Islet of Langerhans (tissue), 1 donor: ENCODE results near the gene MARK1.
A peak's percentile ranks its signal among the peaks of the same experiment; 100 is the strongest.

ENCODE experiments used
- FAIRE-seq: peaks from one replicate; lab custom pipeline; 2011; peaks lifted over from hg19 to GRCh38; lab: Jason Lieb, UNC

MARK1 gene

GRCh38 chr1:220527908-220528678, at the start of gene MARK1:
Gene MARK1, plus strand, starts transcription at chr1:220528136. Its CDS starts 687 bp downstream, at chr1:220528823.
- FAIRE-seq = no peak

GRCh38 chr1:220483700-220484099, 44.2 kb upstream of the MARK1 start:
- FAIRE-seq = no peak

GRCh38 chr1:220484135-220484534, 43.8 kb upstream of the MARK1 start:
- FAIRE-seq = no peak

- FAIRE-seq = no peak
These were observed 42.8 kb upstream of the MARK1 start for GRCh38 chr1:220485131-220485530.

- FAIRE-seq = no peak
These were observed 42.1 kb upstream of the MARK1 start for GRCh38 chr1:220485791-220486190.

GRCh38 chr1:220487297-220487820, 40.6 kb upstream of the MARK1 start:
- FAIRE-seq = peak; percentile 99

GRCh38 chr1:220491891-220492290, 36.0 kb upstream of the MARK1 start:
- FAIRE-seq = no peak

- FAIRE-seq = no peak
These were observed 30.6 kb upstream of the MARK1 start for GRCh38 chr1:220497220-220497947.

GRCh38 chr1:220498188-220498587, 29.7 kb upstream of the MARK1 start:
- FAIRE-seq = peak; percentile 81

- no peak for FAIRE-seq
These were observed 27.6 kb upstream of the MARK1 start for GRCh38 chr1:220500372-220500771.

- FAIRE-seq = no peak
These were observed 23.6 kb upstream of the MARK1 start for GRCh38 chr1:220504329-220504728.

- FAIRE-seq = no peak
These were observed 20.9 kb upstream of the MARK1 start for GRCh38 chr1:220507085-220507484.

GRCh38 chr1:220511179-220511578, 16.8 kb upstream of the MARK1 start:
- FAIRE-seq = no peak

- FAIRE-seq = no peak
These were observed 16.2 kb upstream of the MARK1 start for GRCh38 chr1:220511785-220512184.

GRCh38 chr1:220513834-220514233, 14.1 kb upstream of the MARK1 start:
- FAIRE-seq = no peak

GRCh38 chr1:220514256-220514655, 13.7 kb upstream of the MARK1 start:
- FAIRE-seq = no peak

GRCh38 chr1:220516014-220516721, 11.8 kb upstream of the MARK1 start:
- FAIRE-seq = no peak

- FAIRE-seq = no peak
These were observed 11.3 kb upstream of the MARK1 start for GRCh38 chr1:220516722-220517042.

GRCh38 chr1:220521778-220522177, 6.2 kb upstream of the MARK1 start:
- FAIRE-seq = no peak

GRCh38 chr1:220526294-220526693, 1.6 kb upstream of the MARK1 start:
- FAIRE-seq = no peak

- peak; percentile 58 for FAIRE-seq
These were observed 543 bp upstream of the MARK1 start for GRCh38 chr1:220527279-220527907.

GRCh38 chr1:220528679-220529501, 954 bp downstream of the MARK1 start:
- no peak for FAIRE-seq
